ENCODE data around the gene NUP50. TPM values are rescaled to one million over a fixed set of nuclear protein-coding genes. Genes with fewer than 3 reads are reported as not detected.

Gene NUP50, protein sequence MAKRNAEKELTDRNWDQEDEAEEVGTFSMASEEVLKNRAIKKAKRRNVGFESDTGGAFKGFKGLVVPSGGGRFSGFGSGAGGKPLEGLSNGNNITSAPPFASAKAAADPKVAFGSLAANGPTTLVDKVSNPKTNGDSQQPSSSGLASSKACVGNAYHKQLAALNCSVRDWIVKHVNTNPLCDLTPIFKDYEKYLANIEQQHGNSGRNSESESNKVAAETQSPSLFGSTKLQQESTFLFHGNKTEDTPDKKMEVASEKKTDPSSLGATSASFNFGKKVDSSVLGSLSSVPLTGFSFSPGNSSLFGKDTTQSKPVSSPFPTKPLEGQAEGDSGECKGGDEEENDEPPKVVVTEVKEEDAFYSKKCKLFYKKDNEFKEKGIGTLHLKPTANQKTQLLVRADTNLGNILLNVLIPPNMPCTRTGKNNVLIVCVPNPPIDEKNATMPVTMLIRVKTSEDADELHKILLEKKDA
- total RNA-seq: 44.1 and 48.3 TPM in 2 replicates
- long read RNA-seq, full-length matches to known transcripts: 58 of 95 reads
- long read RNA-seq, partial matches to known transcripts: 22 of 95 reads
- long read RNA-seq, other reads (novel, unspliced or antisense): 15 of 95 reads

GRCh38 chr22:45163451-45164269 is at the start of gene NUP50:
Gene NUP50 (plus strand): TSS chr22:45163925. CDS start chr22:45168178, 4,253 bp downstream.
- no peak for TF ChIP-seq CTCF (IDR thresholded peaks at IDR 0.05)
- peak; percentile 99 for DNase-seq (ENCODE audit: extremely low spot score, unreplicated experiment)
- Mint-ChIP-seq H3K9me3 (ENCODE audit: unreplicated experiment) (no peaks in the 10 kb centered on the region), H3K27ac (ENCODE audit: unreplicated experiment) (peak within 1 kb of the TSS; percentile 94), H3K27me3 (ENCODE audit: unreplicated experiment) (no peaks in the 10 kb centered on the region), H3K4me1 (ENCODE audit: unreplicated experiment) (peaks cover 49% of the 10 kb centered on the region), H3K4me3 (ENCODE audit: unreplicated experiment) (peak within 1 kb of the TSS; percentile 91), H3K36me3 (ENCODE audit: unreplicated experiment) (peaks cover 10% of the 10 kb centered on the region)

DNA sequence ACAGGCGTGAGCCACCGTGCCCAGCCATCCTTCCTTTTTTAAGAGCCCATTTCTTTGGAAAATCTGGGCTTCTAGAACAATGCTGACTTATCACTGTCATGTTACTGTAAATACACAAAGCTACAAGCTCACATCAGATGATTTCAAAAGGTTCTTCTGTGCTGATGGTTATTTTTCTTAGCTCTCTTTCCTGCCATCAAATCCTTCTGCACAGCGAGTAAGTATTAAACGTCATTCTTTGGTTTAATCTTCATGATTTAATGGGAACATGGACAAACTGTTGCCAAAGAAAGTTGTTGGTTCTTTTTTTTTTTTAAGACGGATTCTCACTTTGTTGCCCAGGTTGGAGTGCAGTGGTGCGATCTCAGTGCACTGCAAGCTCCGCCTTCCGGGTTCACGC is 43.3 kb upstream of the NUP50 start:
- peaks cover 4% of the 10 kb centered on the region for H3K4me1 Mint-ChIP-seq (ENCODE audit: unreplicated experiment)
- no peak for TF ChIP-seq CTCF (IDR thresholded peaks at IDR 0.05)
- no peak overlapping the region for H3K27ac Mint-ChIP-seq (ENCODE audit: unreplicated experiment)
- peaks cover 25% of the 10 kb centered on the region for H3K27me3 Mint-ChIP-seq (ENCODE audit: unreplicated experiment)
- no peak overlapping the region for H3K4me3 Mint-ChIP-seq (ENCODE audit: unreplicated experiment)
- no peaks in the 10 kb centered on the region for H3K9me3 Mint-ChIP-seq (ENCODE audit: unreplicated experiment)
- no peak for DNase-seq (ENCODE audit: extremely low spot score, unreplicated experiment)
- H3K36me3 Mint-ChIP-seq (ENCODE audit: unreplicated experiment): no peaks in the 10 kb centered on the region

DNA sequence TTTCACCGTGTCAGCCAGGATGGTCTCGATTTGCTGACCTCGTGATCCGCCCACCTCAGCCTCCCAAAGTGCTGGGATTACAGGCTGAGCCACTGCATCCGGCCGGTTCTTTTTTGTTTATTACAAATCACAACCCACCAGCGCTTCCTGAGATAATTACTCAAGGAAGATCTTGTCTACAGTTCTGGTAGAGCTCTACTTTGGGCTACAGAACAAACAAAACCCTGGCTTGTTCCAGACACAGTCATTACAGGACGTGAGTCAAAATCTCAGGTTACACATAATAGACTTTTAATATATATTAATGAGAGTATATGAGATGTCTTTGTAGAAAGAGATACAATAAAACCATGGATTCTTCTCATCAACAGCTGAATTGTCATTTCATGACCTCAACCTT is 42.8 kb upstream of the NUP50 start:
- Mint-ChIP-seq H3K4me3 (ENCODE audit: unreplicated experiment) (no peak overlapping the region), H3K27me3 (ENCODE audit: unreplicated experiment) (peaks cover 27% of the 10 kb centered on the region), H3K36me3 (ENCODE audit: unreplicated experiment) (no peaks in the 10 kb centered on the region), H3K9me3 (ENCODE audit: unreplicated experiment) (no peaks in the 10 kb centered on the region), H3K4me1 (ENCODE audit: unreplicated experiment) (peaks cover 4% of the 10 kb centered on the region), H3K27ac (ENCODE audit: unreplicated experiment) (no peak overlapping the region)
- no peak for TF ChIP-seq CTCF (IDR thresholded peaks at IDR 0.05)
- no peak for DNase-seq (ENCODE audit: extremely low spot score, unreplicated experiment)

GRCh38 chr22:45124176-45124847 is 39.4 kb upstream of the NUP50 start:
- H3K4me3 Mint-ChIP-seq (ENCODE audit: unreplicated experiment): no peak overlapping the region
- no peak for TF ChIP-seq CTCF (IDR thresholded peaks at IDR 0.05)
- H3K27me3 Mint-ChIP-seq (ENCODE audit: unreplicated experiment): peaks cover 23% of the 10 kb centered on the region
- DNase-seq (ENCODE audit: extremely low spot score, unreplicated experiment): no peak
- H3K27ac Mint-ChIP-seq (ENCODE audit: unreplicated experiment): no peak overlapping the region
- H3K36me3 Mint-ChIP-seq (ENCODE audit: unreplicated experiment): no peaks in the 10 kb centered on the region
- peaks cover 9% of the 10 kb centered on the region for H3K4me1 Mint-ChIP-seq (ENCODE audit: unreplicated experiment)
- H3K9me3 Mint-ChIP-seq (ENCODE audit: unreplicated experiment): no peaks in the 10 kb centered on the region
